ENCODE measurements around the gene KRT36.

DNA sequence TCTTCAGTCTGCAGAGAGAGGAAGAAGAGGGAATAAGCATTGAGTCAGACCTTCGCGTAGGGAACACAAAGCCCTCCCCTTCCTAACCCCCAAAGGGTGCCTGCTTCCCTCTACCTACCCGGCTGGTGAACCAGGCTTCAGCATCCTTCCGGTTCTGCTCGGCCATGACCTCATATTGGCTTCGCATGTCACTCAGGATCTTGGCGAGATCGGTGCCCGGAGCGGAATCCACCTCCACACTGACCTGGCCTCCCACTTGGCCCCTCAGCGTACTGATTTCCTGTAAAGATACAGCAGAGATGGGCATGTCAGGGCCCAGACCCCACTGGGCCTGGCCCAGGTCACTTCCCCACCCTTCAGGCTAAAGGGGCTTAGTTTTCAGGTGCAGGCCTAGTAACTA lies 34.6 kb upstream of the KRT36 start:
- TF ChIP-seq, protein P1, sequence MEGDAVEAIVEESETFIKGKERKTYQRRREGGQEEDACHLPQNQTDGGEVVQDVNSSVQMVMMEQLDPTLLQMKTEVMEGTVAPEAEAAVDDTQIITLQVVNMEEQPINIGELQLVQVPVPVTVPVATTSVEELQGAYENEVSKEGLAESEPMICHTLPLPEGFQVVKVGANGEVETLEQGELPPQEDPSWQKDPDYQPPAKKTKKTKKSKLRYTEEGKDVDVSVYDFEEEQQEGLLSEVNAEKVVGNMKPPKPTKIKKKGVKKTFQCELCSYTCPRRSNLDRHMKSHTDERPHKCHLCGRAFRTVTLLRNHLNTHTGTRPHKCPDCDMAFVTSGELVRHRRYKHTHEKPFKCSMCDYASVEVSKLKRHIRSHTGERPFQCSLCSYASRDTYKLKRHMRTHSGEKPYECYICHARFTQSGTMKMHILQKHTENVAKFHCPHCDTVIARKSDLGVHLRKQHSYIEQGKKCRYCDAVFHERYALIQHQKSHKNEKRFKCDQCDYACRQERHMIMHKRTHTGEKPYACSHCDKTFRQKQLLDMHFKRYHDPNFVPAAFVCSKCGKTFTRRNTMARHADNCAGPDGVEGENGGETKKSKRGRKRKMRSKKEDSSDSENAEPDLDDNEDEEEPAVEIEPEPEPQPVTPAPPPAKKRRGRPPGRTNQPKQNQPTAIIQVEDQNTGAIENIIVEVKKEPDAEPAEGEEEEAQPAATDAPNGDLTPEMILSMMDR (IDR thresholded peaks at IDR 0.05; ENCODE audit: low read length) = no peak
- TF ChIP-seq EZH2 (IDR thresholded peaks at IDR 0.05; ENCODE audit: borderline replicate concordance, low read length) = no peak

Measured in OCI-LY1 (cell line).